Measurements from ENCODE around the gene AQP9. TPM values are rescaled to one million over a fixed set of nuclear protein-coding genes. Genes with fewer than 3 reads are reported as not detected.

Gene AQP9
- total RNA-seq, 6 experiments from 2014 or later = 72.9 to 350 (median 156) TPM

DNA sequence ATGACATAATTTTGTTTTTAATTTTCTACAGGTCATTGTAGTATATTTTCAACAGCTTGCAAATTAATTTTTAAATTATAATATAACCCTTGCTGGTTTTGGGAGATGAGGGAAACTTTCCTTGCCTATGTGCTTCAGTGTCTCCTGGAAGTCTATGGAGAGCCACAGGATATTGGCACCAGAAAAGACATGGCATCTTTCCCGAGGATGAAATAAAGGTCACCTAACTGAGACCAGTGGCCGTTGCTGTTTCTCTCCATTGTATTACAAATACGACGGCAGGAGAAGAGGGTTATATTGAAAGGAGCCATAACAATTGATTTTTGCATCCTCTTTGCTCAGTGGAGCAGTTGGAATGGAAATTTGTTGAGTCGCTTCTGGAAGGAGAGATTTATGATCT is 19.9 kb upstream of the AQP9 start:
- Histone ChIP-seq H3K27me3 (no peaks in the 10 kb centered on the region), H3K4me3 (peak overlapping the region in 1 of 3 donors; percentile 0), H3K4me1 (peaks cover 0 to 54% (median 23%) of the 10 kb centered on the region in 4 donors), H3K9me3 (no peaks in the 10 kb centered on the region), H3K27ac (peak overlapping the region in 2 of 3 donors; percentile 46 to 78), H3K36me3 (no peaks in the 10 kb centered on the region)
- intact Hi-C loops (cut with DNase I) = loop anchor here in 1 of 2 donors (10.0 kb wide), 1 partner anchor 57 kb away; no protein-coding TSS in a partner anchor
- TF ChIP-seq, protein P1, sequence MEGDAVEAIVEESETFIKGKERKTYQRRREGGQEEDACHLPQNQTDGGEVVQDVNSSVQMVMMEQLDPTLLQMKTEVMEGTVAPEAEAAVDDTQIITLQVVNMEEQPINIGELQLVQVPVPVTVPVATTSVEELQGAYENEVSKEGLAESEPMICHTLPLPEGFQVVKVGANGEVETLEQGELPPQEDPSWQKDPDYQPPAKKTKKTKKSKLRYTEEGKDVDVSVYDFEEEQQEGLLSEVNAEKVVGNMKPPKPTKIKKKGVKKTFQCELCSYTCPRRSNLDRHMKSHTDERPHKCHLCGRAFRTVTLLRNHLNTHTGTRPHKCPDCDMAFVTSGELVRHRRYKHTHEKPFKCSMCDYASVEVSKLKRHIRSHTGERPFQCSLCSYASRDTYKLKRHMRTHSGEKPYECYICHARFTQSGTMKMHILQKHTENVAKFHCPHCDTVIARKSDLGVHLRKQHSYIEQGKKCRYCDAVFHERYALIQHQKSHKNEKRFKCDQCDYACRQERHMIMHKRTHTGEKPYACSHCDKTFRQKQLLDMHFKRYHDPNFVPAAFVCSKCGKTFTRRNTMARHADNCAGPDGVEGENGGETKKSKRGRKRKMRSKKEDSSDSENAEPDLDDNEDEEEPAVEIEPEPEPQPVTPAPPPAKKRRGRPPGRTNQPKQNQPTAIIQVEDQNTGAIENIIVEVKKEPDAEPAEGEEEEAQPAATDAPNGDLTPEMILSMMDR (IDR thresholded peaks at IDR 0.05) = no peak
- no peak for TF ChIP-seq POLR2A (IDR thresholded peaks at IDR 0.05)
- 36% methylated on average over 5 of the region's 5 CpGs for WGBS (ENCODE audit: insufficient coverage, low coverage, low lambda C conversion rate, missing lambda C conversion rate)
- peak; percentile 68 to 83 (median 73) for ATAC-seq
- peak in 1 of 3 donors; percentile 71 for DNase-seq

DNA sequence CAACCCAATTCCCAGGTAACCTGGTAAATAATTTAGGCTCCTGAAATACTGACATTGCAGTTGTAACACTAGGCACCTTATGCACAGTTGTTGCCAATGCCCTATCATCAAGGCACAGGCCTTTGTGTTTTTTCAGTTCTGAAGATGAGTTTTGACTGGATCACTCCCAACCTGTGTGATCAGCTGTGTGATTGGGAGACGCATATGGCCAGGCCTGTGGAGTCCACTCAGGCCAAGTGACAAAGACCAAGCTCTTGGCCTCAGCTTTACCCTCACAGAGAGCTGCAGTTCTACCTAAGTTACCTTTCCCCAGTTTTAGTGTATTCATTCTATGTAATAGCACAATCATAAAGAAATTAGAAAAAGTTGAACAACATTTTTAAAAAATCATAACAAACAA is 19.2 kb upstream of the AQP9 start:
- 33% methylated on average over 1 of the region's 1 CpG for WGBS (ENCODE audit: insufficient coverage, low coverage, low lambda C conversion rate, missing lambda C conversion rate)

DNA sequence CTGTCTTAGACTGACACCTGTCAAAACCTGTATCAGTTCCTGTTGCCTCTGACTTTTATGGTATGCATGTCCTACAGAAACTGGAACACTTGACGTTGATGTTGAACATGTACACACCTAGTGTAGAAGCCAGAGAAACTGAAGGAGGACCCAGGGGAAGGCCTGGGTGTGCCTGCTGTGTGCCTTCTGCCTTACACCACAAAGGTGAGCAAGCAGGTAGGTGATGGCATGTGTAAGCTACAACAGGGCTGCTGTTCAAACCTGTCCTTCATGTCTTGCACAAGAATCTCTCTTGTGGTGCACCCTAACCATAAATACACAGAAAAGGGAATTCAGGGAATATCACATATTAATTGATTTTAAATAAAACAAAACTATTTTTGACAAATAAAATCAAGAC is 13.6 kb upstream of the AQP9 start:
- WGBS (ENCODE audit: insufficient coverage, low coverage, low lambda C conversion rate, missing lambda C conversion rate) = no CpG with 5 or more reads among the region's 1 CpG
- intact Hi-C loops (cut with DNase I) = no loop called here

More for the DNA sequence above, 19.2 kb upstream of the AQP9 start:
- Histone ChIP-seq H3K27me3 (no peaks in the 10 kb centered on the region), H3K4me1 (peaks cover 0 to 52% (median 23%) of the 10 kb centered on the region in 4 donors), H3K36me3 (no peaks in the 10 kb centered on the region), H3K4me3 (no peak overlapping the region), H3K27ac (peak overlapping the region in 2 of 3 donors; percentile 46 to 78), H3K9me3 (no peaks in the 10 kb centered on the region)
- no peak for TF ChIP-seq POLR2A (IDR thresholded peaks at IDR 0.05)
- TF ChIP-seq, protein P1 (IDR thresholded peaks at IDR 0.05) = no peak
- intact Hi-C loops (cut with DNase I) = loop anchor here in 1 of 2 donors (10.0 kb wide), 1 partner anchor 56 kb away; no protein-coding TSS in a partner anchor
- peak in 3 of 4 donors; percentile 12 to 51 (median 44) for ATAC-seq
- peak in 1 of 3 donors; percentile 53 for DNase-seq

DNA sequence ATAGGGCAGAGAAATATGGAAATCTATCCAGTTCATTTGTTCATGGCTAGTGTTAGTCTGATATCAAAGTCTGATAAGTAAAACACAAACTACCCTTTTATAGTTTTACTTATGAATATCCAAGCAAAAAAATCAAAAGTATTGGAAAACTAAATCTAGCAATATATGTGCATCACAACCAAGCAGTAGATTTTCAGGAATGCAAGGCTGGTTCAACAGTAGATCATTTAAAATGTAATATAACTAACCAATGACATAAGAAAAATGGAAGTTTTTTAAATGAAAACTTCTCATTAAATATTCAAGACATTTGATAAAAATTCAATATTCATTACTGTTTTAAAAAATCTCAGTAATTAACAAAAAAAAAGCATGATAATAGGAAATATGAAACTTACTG is 12.8 kb upstream of the AQP9 start:
- intact Hi-C loops (cut with DNase I) = no loop called here
- Histone ChIP-seq H3K4me3 (no peak overlapping the region), H3K36me3 (no peaks in the 10 kb centered on the region), H3K4me1 (no peaks in the 10 kb centered on the region), H3K27me3 (no peaks in the 10 kb centered on the region), H3K9me3 (no peaks in the 10 kb centered on the region), H3K27ac (no peak overlapping the region)
- no peak for ATAC-seq
- TF ChIP-seq, protein P1 (IDR thresholded peaks at IDR 0.05) = no peak
- no peak for TF ChIP-seq POLR2A (IDR thresholded peaks at IDR 0.05)
- no peak for DNase-seq

More for the DNA sequence above, 13.6 kb upstream of the AQP9 start:
- H3K4me1 ChIP-seq = no peaks in the 10 kb centered on the region
- no peaks in the 10 kb centered on the region for H3K27me3 ChIP-seq
- H3K36me3 ChIP-seq = no peaks in the 10 kb centered on the region
- no peak overlapping the region for H3K27ac ChIP-seq
- ATAC-seq = no peak
- H3K4me3 ChIP-seq = no peak overlapping the region
- no peaks in the 10 kb centered on the region for H3K9me3 ChIP-seq
- DNase-seq = no peak
- TF ChIP-seq POLR2A (IDR thresholded peaks at IDR 0.05) = no peak
- TF ChIP-seq, protein P1 (IDR thresholded peaks at IDR 0.05) = no peak

DNA sequence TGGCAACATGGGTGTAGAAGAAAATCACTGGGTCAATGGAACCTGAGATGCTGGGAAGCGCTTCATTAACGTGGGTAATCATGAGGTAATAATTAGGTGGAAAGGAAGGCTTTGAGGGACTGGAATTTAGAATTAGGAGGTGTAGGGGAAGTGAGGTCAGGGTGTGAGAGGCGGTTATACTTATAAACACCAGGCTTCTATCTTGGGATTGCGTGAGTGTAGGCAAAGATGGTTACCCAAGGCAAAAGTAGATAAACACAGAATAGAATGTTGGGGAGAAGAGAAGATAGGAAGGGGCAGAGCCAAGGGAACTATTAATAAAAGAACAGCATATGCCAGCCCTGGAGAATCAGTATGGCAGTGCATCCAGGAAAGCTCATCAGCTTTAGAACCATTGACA is 3.3 kb upstream of the AQP9 start:
- H3K4me1 ChIP-seq = peaks cover 0 to 11% (median 3%) of the 10 kb centered on the region in 4 donors
- ATAC-seq (no peak), DNase-seq (no peak)
- no peak overlapping the region for H3K4me3 ChIP-seq
- WGBS (ENCODE audit: insufficient coverage, low coverage, low lambda C conversion rate, missing lambda C conversion rate) = 94% methylated on average over 4 of the region's 4 CpGs
- no peak for TF ChIP-seq POLR2A (IDR thresholded peaks at IDR 0.05)
- TF ChIP-seq, protein P1 (IDR thresholded peaks at IDR 0.05) = no peak
- intact Hi-C loops (cut with DNase I) = no loop called here
- H3K27ac ChIP-seq = no peak overlapping the region
- H3K9me3 ChIP-seq = no peaks in the 10 kb centered on the region
- H3K36me3 ChIP-seq = no peaks in the 10 kb centered on the region
- H3K27me3 ChIP-seq = no peaks in the 10 kb centered on the region
